ENCODE measurements around the gene SERTAD2. TPM values are rescaled to one million over a fixed set of nuclear protein-coding genes. Genes with fewer than 3 reads are reported as not detected.

The SERTAD2 gene
- total RNA-seq, 2 experiments from 2014 or later: 50.5 to 54.1 TPM

DNA sequence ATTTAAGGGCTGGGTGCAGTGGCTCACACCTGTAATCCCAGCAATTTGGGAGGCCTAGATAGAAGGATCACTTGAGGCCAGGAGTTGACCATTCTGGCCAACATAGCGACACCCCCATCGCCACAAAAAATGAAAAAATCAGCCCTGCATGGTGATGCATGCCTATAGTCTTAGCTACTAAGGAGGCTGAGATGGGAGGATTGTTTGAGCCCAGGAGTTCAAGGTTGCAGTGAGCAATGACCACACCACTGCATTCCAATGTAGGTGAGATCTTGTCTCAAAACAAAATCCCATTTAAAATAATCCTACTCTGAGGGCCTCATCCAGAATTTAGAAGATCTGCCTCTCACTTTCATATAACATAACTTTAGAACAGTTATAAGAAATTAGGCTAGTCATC lies 2.7 kb upstream of the SERTAD2 start:
- DNase-seq: no peak
- H3K27me3 Mint-ChIP-seq: no peaks in the 10 kb centered on the region
- POLR2A ChIA-PET: interaction anchor here (3.8 to 12.6 kb wide), 6 partner anchors 8 to 163 kb away, joined by 29 to 395 read pairs (median 50); no protein-coding TSS in a partner anchor
- H3K36me3 ChIP-seq (ENCODE audit: insufficient read depth, low read length): no peaks in the 10 kb centered on the region
- ATAC-seq (ENCODE audit: poor library complexity): no peak
- no peaks in the 10 kb centered on the region for H3K27me3 ChIP-seq (ENCODE audit: control insufficient read depth in 1 of 2, insufficient read depth in 2 of 2, low read length in 2 of 2)
- H3K4me1 ChIP-seq (ENCODE audit: insufficient read depth, low read length): peaks cover 31% of the 10 kb centered on the region
- intact Hi-C loops (cut with DNase I, micrococcal nuclease): loop anchor here (5.0 to 10.0 kb wide), 2 partner anchors 81 to 398 kb away; partner anchors contain the start of gene CEP68 (in 1 of the 2)
- H3K9me3 Mint-ChIP-seq: no peaks in the 10 kb centered on the region
- peak overlapping the region; percentile 91 for H3K27ac Mint-ChIP-seq
- no peak overlapping the region for H3K27ac ChIP-seq (ENCODE audit: low read depth in 1 of 2, low read length in 2 of 2)
- H3K4me3 Mint-ChIP-seq: no peak overlapping the region
- no peak for TF ChIP-seq CTCF (IDR thresholded peaks at IDR 0.05)
- H3K36me3 Mint-ChIP-seq (ENCODE audit: low read depth): peaks cover 15% of the 10 kb centered on the region
- H3K4me3 ChIP-seq (ENCODE audit: low read length): no peak overlapping the region
- peaks cover 77% of the 10 kb centered on the region for H3K4me1 Mint-ChIP-seq (ENCODE audit: low read depth)
- H3K9me3 ChIP-seq (ENCODE audit: control insufficient read depth in 1 of 2, insufficient read depth in 1 of 2, low read length in 2 of 2): no peaks in the 10 kb centered on the region
- CTCF ChIA-PET: interaction anchor here (1.0 to 7.1 kb wide), 8 partner anchors 11 to 175 kb away, joined by 3 to 49 read pairs (median 4); no protein-coding TSS in a partner anchor

GRCh38 chr2:64655873-64656272 lies 2.2 kb upstream of the SERTAD2 start:
- H3K27ac Mint-ChIP-seq: peak overlapping the region; percentile 91
- DNase-seq: no peak
- H3K36me3 ChIP-seq (ENCODE audit: insufficient read depth, low read length): no peaks in the 10 kb centered on the region
- ATAC-seq (ENCODE audit: poor library complexity): no peak
- ChIA-PET POLR2A (interaction anchor here (0.8 to 12.6 kb wide), 10 partner anchors 9 to 175 kb away, joined by 3 to 395 read pairs (median 44); no protein-coding TSS in a partner anchor), CTCF (interaction anchor here (1.0 to 7.1 kb wide), 10 partner anchors 10 to 176 kb away, joined by 3 to 49 read pairs (median 6); partner anchors contain the start of gene AFTPH)
- intact Hi-C loops (cut with DNase I, micrococcal nuclease): loop anchor here (1.0 to 10.0 kb wide), 4 partner anchors 10 to 399 kb away; partner anchors contain the start of gene CEP68 (in 1 of the 2)
- H3K4me3 Mint-ChIP-seq: peak overlapping the region; percentile 92
- H3K9me3 ChIP-seq (ENCODE audit: control insufficient read depth in 1 of 2, insufficient read depth in 1 of 2, low read length in 2 of 2): no peaks in the 10 kb centered on the region
- H3K27ac ChIP-seq (ENCODE audit: low read depth in 1 of 2, low read length in 2 of 2): peak overlapping the region in 1 of 2 donors; percentile 6
- TF ChIP-seq CTCF (IDR thresholded peaks at IDR 0.05): no peak
- H3K27me3 Mint-ChIP-seq: no peaks in the 10 kb centered on the region
- H3K4me3 ChIP-seq (ENCODE audit: low read length): no peak overlapping the region
- H3K27me3 ChIP-seq (ENCODE audit: control insufficient read depth in 1 of 2, insufficient read depth in 2 of 2, low read length in 2 of 2): no peaks in the 10 kb centered on the region
- H3K36me3 Mint-ChIP-seq (ENCODE audit: low read depth): peaks cover 15% of the 10 kb centered on the region
- H3K9me3 Mint-ChIP-seq: no peaks in the 10 kb centered on the region
- H3K4me1 ChIP-seq (ENCODE audit: insufficient read depth, low read length): peaks cover 28% of the 10 kb centered on the region
- peaks cover 80% of the 10 kb centered on the region for H3K4me1 Mint-ChIP-seq (ENCODE audit: low read depth)

- H3K4me3 Mint-ChIP-seq: peak overlapping the region; percentile 92
- H3K27ac Mint-ChIP-seq: peak overlapping the region; percentile 91
- peak overlapping the region; percentile 6 to 85 for H3K27ac ChIP-seq (ENCODE audit: low read depth in 1 of 2, low read length in 2 of 2)
- H3K4me1 ChIP-seq (ENCODE audit: insufficient read depth, low read length): peaks cover 31% of the 10 kb centered on the region
- ChIA-PET POLR2A (interaction anchor here (0.8 to 12.6 kb wide), 25 partner anchors 9 to 572 kb away, joined by 3 to 395 read pairs (median 15); partner anchors contain the start of genes ACTR2, AFTPH and RAB1A), CTCF (interaction anchor here (1.0 to 7.1 kb wide), 12 partner anchors 9 to 177 kb away, joined by 3 to 49 read pairs (median 8); partner anchors contain the start of gene AFTPH)
- TF ChIP-seq CTCF (IDR thresholded peaks at IDR 0.05): peak; percentile 20
- H3K9me3 ChIP-seq (ENCODE audit: control insufficient read depth in 1 of 2, insufficient read depth in 1 of 2, low read length in 2 of 2): no peaks in the 10 kb centered on the region
- peak overlapping the region; percentile 79 for H3K4me3 ChIP-seq (ENCODE audit: low read length)
- intact Hi-C loops (cut with DNase I, micrococcal nuclease): loop anchor here (1.0 to 10.0 kb wide), 4 partner anchors 9 to 400 kb away; partner anchors contain the start of gene CEP68 (in 1 of the 2)
- H3K27me3 Mint-ChIP-seq: no peaks in the 10 kb centered on the region
- H3K36me3 Mint-ChIP-seq (ENCODE audit: low read depth): peaks cover 15% of the 10 kb centered on the region
- ATAC-seq (ENCODE audit: poor library complexity) (no peak), DNase-seq (peak in 3 of 14 experiments; percentile 38 to 59 (median 56))
- H3K36me3 ChIP-seq (ENCODE audit: insufficient read depth, low read length): no peaks in the 10 kb centered on the region
- peaks cover 82% of the 10 kb centered on the region for H3K4me1 Mint-ChIP-seq (ENCODE audit: low read depth)
- H3K9me3 Mint-ChIP-seq: no peaks in the 10 kb centered on the region
- no peaks in the 10 kb centered on the region for H3K27me3 ChIP-seq (ENCODE audit: control insufficient read depth in 1 of 2, insufficient read depth in 2 of 2, low read length in 2 of 2)
Measured at GRCh38 chr2:64655018-64655664, 1.4 kb upstream of the SERTAD2 start.
